HG03432 (cell line): ENCODE data around the gene KRTAP4-8.
"Not testable (repeated sequence)": the region's sequence is repeated elsewhere in the genome, so short reads cannot be mapped to it uniquely, and the experiment has no call there.

Source experiments
- ATAC-seq: cut with Tn5 transposase; IDR thresholded peaks from one replicate; pipeline ENCODE4 v1.9.1; 2021; ENCODE audit warnings: mild to moderate bottlenecking, moderate library complexity; ENCODE audit not compliant: unreplicated experiment

Gene KRTAP4-8

DNA sequence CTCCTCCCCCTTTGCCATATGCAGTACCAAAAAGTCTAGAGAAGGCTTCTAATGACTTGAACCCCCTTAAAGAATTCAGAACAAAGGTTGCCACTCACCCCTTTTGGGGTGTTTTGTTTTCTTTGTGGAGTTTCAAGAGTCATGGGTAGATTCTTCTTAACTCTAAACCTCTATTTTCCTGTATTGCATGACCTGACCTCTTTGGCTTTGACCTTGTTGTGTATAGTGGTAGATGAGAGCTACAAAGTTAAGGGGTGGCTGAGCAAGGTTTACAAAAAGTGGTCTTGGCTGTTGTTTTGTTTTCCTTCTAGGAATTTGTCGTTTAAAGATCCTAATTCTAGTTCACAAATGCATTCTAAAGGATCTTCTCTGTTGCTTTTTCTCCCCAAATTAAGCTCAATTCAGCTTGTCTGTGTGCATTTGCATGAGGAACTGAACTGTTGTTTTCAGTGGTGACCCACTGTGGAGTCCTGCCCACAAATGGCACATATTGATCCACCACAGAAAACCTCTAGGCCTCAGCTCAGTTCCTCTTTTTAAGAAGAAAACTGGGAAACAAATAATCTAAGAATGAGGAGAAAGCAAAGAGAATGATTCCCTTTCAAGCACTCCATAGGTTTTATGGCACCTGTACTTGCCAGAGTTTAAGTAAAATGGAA is 10.9 kb upstream of the KRTAP4-8 start:
- not testable (repeated sequence) for ATAC-seq

DNA sequence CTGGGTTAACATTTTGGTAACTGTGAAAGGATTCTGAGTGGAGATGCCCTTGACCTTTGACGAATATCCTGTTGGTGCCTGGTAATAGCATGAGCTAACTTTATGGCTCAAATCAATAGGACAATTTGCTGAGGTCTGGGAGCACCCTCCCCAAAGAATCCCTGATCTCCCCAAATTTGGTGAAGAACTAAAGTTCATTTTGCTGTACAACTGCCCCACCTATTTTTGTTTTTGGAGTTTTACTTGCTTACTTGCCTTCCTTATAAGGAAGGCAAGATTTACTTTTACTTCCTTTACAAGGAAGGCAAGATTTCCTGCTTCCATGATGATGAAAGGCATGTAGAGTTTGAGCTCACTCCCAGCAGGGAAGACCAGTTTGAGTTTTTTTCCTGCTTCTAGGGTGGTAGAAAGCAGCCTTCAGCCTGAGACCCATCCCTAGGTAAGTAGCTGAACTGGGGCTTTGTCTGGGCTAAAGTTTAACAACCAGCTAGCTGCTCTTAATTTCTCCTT is 10.1 kb upstream of the KRTAP4-8 start:
- no peak for ATAC-seq

- ATAC-seq, result not testable (repeated sequence)
Measured at GRCh38 chr17:41105347-41105746, 7.4 kb upstream of the KRTAP4-8 start, which contains the start of gene KRTAP4-9. Gene KRTAP4-9, plus strand, starts transcription at chr17:41105389. Its CDS starts 0 bp downstream, at chr17:41105389.

GRCh38 chr17:41104386-41105038 is 6.6 kb upstream of the KRTAP4-8 start:
- not testable (repeated sequence) for ATAC-seq

DNA sequence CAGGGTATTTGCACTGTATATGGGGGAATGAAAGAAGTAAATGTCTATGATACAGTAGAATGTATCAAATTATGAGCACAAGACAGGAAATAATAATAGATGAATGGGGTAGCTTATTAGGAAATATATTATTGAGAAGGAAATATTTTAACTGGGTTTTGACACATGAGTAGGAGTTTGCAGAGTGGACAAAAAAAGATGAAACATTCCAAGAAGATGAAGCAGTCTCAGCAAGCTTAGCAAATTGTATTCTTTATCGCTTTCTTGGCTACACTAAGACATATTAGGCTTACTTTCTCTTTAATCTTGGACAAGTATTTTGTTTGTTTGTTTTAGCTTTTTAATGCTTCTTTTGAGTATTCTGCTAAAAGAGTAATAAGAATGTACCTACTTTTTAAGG is 6.0 kb upstream of the KRTAP4-8 start:
- ATAC-seq, result no peak

DNA sequence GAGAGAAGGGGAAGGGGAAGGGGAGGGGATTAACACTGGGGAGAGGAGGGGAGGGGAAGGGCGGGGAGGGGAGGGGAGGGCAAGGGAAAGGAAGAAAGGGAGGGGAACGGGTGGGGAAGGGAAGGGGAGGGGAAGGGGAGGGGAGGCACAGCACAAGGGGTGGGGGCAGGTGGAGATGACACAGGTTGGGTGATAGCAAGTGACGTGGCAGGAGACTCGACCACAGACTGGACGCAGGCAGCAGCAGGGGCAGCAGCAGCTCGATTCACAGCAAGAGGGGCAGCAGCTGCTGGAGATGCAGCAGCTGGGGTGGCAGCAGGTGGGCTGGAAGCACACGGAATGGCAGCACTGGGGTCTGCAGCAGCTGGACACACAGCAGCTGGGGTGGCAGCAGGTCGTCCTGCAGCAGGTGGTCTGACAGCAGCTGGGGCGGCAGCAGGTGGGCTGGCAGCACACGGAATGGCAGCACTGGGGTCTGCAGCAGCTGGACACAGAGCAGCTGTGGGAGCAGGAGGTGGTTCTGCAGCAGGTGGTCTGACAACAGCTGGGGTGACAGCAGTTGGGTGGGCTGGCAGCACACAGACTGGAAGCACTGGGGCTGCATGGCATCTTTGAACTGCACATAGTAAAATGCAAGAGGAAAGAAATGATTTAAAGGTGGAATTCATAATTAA is 3.8 kb upstream of the KRTAP4-8 start, which contains the start of gene KRTAP4-16:
Gene KRTAP4-16 (minus strand): TSS at position 624 of the 674 bp plus-strand sequence. CDS start 0 bp downstream, at position 624.
- ATAC-seq, result no peak

DNA sequence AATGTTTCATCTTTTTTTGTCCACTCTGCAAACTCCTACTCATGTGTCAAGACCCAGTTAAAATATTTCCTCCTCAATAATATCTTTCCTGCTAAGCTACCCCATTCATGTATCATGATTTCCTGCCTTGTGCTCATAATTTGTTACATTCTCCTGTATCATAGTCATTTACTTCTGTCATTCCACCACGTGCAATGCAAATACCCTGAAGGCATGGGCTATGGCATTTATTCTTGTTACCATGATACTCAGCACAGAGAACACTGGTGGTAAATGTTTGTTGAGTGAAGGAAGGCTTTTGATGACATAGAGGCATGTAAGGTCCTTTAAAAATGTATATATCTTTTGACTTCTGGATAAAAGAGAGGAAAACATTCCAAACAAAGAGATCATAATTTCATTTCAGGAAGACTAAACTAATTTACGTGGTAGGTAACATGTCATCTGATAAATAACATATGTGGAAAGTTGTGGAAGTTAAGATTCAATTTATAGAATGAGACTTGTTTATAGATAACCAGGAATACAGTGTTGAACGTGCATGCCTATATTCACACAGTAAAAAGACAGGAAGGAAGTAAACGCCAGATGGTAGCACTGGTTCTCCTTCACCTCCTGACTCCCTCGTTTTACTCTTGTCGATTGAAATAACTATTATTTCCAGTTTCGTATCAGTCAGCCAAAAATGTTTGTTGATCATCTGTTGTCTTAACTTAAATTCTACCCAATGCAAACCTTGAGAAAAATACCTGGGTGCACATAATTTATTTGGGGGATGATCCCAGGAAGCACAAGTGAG is 1.9 kb upstream of the KRTAP4-8 start:
- ATAC-seq, result not testable (repeated sequence)

- ATAC-seq, result no peak
Measured at GRCh38 chr17:41098481-41098880, 539 bp upstream of the KRTAP4-8 start.

DNA sequence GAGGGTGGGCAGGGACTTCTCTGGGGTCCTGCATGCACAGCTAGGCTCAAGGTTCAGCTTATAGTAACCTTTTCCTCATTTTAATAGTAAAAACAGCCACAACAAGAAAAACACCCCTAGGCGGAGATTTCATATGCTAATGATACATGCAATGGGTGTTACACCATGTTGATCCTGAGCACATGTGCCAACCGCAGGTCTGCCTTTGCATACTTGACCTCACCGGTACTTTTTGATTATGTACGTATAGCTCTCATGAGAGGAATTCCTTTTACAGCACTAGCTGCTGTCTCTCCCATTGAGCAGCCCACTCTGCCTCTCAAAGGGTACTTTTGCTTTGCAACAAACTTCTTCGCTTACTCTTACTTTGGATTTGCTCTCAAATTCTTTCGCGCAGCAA is 1.9 kb downstream of the KRTAP4-8 start:
- ATAC-seq, result no peak

GRCh38 chr17:41088760-41089352 is 9.1 kb downstream of the KRTAP4-8 start:
- ATAC-seq, result not testable (repeated sequence)

DNA sequence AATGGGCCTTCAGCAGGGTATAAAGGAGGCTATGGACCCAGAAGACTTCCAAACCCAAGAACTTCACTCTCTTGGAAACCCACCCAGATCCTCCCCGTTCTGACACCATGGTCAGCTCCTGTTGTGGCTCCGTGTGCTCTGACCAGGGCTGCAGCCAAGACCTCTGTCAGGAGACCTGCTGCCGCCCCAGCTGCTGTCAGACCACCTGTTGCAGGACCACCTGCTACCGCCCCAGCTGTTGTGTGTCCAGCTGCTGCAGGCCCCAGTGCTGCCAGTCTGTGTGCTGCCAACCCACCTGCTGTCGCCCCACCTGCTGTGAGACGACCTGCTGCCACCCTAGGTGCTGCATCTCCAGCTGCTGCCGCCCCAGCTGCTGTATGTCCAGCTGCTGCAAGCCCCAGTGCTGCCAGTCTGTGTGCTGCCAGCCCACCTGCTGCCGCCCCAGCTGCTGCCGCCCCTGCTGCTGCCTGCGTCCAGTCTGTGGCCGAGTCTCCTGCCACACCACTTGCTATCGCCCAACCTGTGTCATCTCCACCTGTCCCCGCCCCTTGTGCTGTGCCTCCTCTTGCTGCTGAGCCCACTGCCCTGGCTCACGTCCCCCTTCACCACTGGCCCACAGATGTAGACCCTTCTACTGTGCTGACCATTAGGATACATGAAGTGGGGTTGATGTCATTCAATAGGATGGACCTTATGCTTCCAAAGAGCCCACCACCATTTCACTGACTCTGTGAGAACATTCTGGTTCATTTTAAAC is 13.7 kb downstream of the KRTAP4-8 start, which contains the start of gene KRTAP4-7:
Gene KRTAP4-7 (plus strand): TSS at position 51 of the 757 bp plus-strand sequence. CDS start 57 bp downstream, at position 108.
- not testable (repeated sequence) for ATAC-seq

DNA sequence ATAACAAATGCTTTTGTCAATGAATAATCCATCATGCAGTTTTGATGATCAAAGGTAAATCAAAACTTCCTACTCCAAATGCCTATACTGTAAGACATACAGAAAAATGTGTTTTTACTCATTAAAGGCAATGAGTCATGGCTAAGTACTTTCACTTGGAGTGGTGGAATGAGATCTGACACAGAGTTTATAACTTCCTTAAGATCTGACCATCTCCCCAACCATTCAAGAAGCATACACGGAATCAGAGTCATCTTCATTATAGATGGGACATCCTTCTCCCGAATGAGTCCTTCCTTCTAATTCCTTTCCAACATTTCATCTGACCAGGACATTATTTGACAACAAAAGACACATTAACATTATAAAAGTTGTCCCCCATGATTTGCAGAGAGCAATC is 14.5 kb downstream of the KRTAP4-8 start:
- not testable (repeated sequence) for ATAC-seq

GRCh38 chr17:41082626-41083025 is 15.3 kb downstream of the KRTAP4-8 start:
- no peak for ATAC-seq

DNA sequence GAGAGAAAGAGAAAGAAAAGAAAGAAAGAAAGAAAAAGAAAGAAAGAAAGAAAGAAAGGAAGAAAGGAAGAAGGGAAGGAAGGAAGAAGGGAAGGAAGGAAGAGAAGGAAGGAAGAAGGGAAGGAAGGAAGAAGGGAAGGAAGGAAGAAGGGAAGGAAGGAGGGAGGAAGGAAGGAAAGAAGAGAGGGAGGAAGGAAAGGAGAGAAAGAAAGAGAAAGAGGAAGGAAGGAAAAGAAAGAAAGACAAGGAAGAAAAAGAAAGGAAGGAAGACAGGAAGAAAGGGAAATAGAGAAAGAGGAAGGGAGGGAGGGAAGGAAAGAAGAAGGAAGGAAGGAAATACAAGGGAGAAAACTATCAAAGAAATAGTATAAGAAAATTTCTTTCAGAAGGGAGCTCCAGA is 21.2 kb downstream of the KRTAP4-8 start:
- ATAC-seq, result no peak

GRCh38 chr17:41073676-41074075 is 24.3 kb downstream of the KRTAP4-8 start:
- ATAC-seq, result no peak

DNA sequence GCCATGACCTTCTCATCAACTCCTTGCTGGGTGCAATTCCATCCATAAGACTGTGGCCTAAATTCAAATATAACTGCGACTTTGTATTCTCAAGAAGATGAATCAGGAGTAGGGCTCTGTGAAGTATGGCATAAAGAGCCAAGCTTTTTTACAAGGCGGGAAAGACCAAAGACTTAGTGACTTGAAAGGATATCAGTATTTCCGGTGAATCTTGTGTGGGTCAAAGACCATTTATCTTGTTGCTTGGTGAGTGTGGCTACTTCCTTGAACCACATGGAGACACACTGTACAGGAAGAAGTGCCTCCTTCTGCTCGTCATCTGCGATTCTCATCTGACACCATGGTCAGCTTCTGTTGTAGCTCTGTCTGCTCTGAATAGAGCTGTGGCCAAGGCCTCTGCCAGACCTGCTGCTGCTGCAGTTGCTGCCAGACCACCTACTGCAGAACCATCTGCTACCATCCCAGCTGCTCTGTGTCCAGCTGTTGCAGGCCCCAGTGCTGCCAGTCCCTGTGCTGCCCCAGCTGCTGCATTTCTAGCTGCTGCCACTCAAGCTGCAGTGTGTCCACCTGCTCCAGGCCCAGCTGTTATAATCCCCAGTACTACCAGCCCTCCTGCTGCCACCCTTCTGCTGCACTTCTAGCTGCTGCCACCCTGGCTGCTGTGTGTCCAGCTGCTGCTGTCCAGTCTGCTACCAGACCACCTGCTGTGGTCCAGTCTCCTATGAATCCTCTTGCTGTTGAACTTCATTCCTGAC is 26.2 kb downstream of the KRTAP4-8 start:
- ATAC-seq, result no peak

- ATAC-seq, result no peak
Measured at GRCh38 chr17:41069031-41069430, 28.9 kb downstream of the KRTAP4-8 start.

DNA sequence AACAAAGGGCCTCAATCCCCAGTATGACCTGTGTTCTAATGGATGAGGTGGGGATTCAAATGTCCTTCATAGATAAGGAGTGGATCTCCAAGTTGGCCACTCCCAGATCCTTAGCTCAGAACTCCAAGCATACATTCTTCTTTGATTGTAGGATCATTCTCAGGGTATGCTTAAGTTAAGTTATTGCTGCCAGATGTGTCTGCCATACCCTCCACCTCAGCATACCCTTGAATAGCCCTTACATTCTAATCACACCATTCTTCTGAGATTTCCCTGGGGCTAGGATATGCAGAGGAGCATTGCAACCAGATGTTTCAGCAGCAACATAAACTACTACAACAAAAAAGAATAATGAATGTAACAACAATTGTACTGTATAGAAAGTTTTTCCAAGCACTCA is 30.7 kb downstream of the KRTAP4-8 start:
- no peak for ATAC-seq
